ENCODE data around the gene RNF43.

RNF43 gene

GRCh38 chr17:58375811-58376210, 41.5 kb downstream of the RNF43 start:
- in situ Hi-C loops (cut with MboI; ENCODE audit: low sequenced_read_pairs, unreplicated experiment), result no loop called here
- no peak for DNase-seq (ENCODE audit: low spot score)
- TF ChIP-seq CTCF (IDR thresholded peaks at IDR 0.05; ENCODE audit: borderline replicate concordance, control extremely low read depth, extremely low read depth, insufficient read depth, missing control alignments), result no peak

GRCh38 chr17:58375256-58375655, 42.1 kb downstream of the RNF43 start:
- DNase-seq (ENCODE audit: low spot score), result no peak
- TF ChIP-seq CTCF (IDR thresholded peaks at IDR 0.05; ENCODE audit: borderline replicate concordance, control extremely low read depth, extremely low read depth, insufficient read depth, missing control alignments), result no peak
- in situ Hi-C loops (cut with MboI; ENCODE audit: low sequenced_read_pairs, unreplicated experiment), result no loop called here

GRCh38 chr17:58373923-58374322, 43.4 kb downstream of the RNF43 start:
- DNase-seq (ENCODE audit: low spot score), result no peak
- in situ Hi-C loops (cut with MboI; ENCODE audit: low sequenced_read_pairs, unreplicated experiment), result no loop called here
- no peak for TF ChIP-seq CTCF (IDR thresholded peaks at IDR 0.05; ENCODE audit: borderline replicate concordance, control extremely low read depth, extremely low read depth, insufficient read depth, missing control alignments)

GRCh38 chr17:58373003-58373402, 44.3 kb downstream of the RNF43 start:
- no peak for TF ChIP-seq CTCF (IDR thresholded peaks at IDR 0.05; ENCODE audit: borderline replicate concordance, control extremely low read depth, extremely low read depth, insufficient read depth, missing control alignments)
- DNase-seq (ENCODE audit: low spot score), result no peak
- in situ Hi-C loops (cut with MboI; ENCODE audit: low sequenced_read_pairs, unreplicated experiment), result no loop called here

- in situ Hi-C loops (cut with MboI; ENCODE audit: low sequenced_read_pairs, unreplicated experiment), result no loop called here
- no peak for TF ChIP-seq CTCF (IDR thresholded peaks at IDR 0.05; ENCODE audit: borderline replicate concordance, control extremely low read depth, extremely low read depth, insufficient read depth, missing control alignments)
- DNase-seq (ENCODE audit: low spot score), result no peak
Measured at GRCh38 chr17:58371300-58371950, 45.9 kb downstream of the RNF43 start.

- DNase-seq (ENCODE audit: low spot score), result no peak
- in situ Hi-C loops (cut with MboI; ENCODE audit: low sequenced_read_pairs, unreplicated experiment), result no loop called here
Measured at GRCh38 chr17:58370716-58371115, 46.6 kb downstream of the RNF43 start.

More at GRCh38 chr17:58370716-58371115, 46.6 kb downstream of the RNF43 start:
- no peak for TF ChIP-seq CTCF (IDR thresholded peaks at IDR 0.05; ENCODE audit: borderline replicate concordance, control extremely low read depth, extremely low read depth, insufficient read depth, missing control alignments)
